ENCODE measurements around the gene SLC38A10.
A peak's percentile ranks its signal among the peaks of the same experiment; 100 is the strongest.

The SLC38A10 gene

DNA sequence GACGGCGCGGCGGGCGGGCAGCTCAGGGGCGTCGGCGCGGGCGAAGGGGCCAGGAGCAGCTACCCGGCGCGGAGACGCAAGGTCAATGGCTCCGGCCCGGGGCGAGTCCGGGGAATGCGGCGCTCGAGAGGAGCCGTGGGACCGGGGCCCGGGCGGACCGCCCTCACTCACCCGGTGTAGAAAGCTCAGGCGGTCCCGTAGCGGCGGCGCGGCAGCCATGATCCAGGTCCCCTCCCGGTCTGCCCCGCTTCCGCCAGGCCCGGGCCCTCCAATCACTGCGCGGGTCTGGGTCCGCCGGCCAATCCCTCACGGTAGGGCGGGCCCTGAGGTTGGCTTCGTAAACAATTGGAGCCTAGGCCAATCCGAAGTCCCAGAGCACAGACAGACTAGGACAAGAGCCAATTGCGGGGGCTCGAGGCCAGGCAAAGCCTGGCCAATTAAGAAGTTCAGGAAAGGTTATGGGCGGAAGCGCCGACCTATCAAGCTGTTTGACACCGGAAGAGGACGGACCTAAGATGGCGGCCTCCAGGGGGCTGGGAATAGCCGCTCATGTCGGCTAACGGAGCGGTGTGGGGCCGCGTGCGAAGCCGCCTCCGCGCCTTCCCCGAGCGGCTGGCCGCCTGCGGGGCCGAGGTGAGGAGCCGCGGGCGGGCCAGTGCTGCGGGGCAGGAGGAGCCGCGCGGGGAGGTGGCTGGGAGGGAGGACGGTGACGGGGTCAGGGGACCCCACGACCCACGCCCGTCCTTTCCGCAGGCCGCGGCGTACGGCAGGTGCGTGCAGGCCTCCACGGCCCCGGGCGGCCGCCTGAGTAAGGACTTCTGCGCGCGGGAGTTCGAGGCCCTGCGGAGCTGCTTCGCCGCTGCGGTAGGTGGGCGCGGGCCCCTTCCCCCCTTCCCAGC is 56.0 kb downstream of the SLC38A10 start, which contains the start of the genes NDUFAF8 and TEPSIN:
Gene NDUFAF8, plus strand, starts transcription at position 504 of the 899 bp plus-strand sequence. Its CDS starts 46 bp downstream, at position 550.
Gene TEPSIN, minus strand, starts transcription at position 241 of the 899 bp plus-strand sequence. Its CDS starts 22 bp downstream, at position 219.
- peak; percentile 98 to 99 (median 99) for DNase-seq

DNA sequence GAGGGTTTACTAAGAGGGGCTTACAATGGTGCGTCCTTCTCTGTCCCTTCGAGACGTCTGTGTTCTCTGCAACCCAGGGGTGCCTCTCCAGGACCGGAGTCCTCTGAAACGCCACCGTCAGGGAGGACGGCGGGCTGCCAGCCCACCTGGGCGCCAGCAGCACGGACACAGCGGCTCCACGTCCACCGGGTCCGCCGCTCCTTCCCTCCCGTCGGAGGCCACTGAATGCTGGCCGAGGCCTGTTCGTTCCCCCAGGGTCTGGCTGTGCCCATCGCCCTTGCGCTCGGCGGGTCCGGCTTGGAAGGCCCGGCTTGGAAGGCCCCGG is 56.7 kb downstream of the SLC38A10 start:
- no peak for DNase-seq

GRCh38 chr17:81237591-81238489 is 57.3 kb downstream of the SLC38A10 start:
- no peak for DNase-seq

DNA sequence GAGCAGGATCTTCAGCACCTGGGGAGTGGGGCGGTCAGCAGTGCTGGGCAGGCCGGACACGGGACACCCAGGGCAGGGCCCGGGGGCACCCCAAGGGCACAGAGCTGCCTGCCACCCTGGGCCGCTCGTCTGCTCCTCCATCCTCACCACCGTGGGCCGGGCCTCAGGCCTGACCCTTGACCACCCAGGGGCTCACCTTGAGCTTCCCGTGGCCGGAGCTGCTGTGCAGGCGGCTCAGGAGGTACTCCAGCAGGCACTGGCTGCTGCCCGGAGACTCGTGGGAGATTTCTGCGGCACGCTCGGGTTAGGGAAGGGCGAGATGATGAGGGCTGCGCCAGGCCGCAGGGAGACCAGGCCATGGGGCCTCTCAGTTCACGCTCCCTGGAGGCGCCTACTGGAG is 58.3 kb downstream of the SLC38A10 start:
- DNase-seq, result no peak

DNA sequence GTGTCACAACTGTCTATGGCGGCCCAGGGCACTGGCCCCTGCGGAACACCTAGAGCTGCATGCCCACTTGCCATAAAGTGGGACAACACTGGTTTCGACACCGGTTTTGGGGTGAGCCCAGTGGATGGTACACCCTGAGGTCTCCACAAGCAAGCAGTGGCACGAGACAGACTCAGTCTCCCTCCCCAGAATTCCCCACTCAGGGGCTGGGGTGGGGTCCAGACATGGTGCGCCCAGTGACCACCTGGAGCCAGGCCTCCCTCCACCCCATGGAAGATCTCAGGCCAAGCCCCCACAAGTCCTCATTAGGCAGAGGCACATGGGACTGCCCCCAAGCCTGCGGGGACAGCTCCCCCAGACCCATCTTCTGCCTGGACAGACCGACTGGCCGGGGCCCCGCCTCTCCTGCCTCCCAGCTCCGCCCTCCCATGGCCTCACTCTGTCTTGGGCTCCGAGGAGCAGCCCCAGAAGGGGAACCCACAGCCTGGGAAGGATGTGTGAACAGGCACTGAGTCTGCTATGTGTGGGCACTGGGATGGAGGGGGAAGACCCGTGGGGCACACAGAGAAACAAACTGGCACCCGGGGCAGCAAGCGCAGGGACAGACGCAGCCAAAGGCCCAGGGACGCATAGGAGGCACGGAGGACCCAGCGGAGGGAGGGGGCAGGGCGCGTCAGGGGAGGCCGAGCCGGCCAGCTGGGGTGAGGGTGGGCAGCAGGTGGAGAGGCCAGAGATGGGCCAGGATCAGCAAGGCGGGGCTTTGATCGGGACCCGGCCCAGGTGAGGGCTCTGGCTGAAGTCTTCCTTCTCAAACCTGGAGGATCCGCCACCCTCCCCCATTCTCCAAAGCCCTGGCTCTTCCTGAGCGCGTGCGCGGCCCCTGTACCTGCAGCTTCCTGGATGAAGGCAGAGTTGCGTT is 59.0 kb downstream of the SLC38A10 start:
- DNase-seq, result peak in 2 of 3 donors; percentile 36 to 47

- DNase-seq, result no peak
These were observed 59.9 kb downstream of the SLC38A10 start for GRCh38 chr17:81234940-81235821.

DNA sequence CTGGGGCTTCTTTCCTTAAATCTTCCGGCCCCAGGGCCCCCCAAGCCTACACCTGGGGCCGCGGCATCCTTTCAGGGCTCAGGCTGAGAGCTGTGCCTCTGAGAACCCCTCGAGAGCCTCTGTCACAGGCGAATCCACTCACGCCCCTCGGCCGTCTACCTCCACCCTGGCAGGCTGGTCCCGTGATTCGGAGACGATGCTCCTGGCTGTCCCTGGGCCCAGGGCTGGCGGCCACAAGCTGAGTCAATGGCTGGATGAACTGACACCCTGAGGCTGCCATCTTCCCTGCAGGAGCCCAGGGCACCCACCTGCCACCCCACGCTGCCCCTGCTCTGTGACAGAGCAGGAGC is 60.6 kb downstream of the SLC38A10 start:
- DNase-seq, result no peak

GRCh38 chr17:81233811-81234505 is 61.1 kb downstream of the SLC38A10 start:
- DNase-seq, result no peak

DNA sequence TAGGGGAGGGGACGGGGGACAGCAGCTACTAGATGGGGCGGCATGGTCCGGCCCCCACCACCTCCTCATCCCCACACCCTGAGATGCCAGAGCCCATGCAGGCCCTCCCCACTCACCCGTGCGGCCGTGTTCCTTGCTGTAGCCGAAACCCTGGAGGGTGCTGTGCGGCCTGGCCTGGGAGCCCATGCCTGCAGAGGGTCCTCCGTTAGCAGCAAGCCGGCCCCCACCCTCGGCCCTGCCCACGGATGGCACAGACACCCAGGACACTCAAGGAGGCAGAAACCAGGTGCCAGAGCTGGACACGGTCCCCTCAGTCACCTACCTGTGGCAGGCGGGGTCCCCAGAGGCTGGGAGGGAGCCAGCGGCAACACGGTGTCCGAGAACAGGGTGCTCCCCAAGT is 61.8 kb downstream of the SLC38A10 start:
- no peak for DNase-seq

- no peak for DNase-seq
These were observed 62.4 kb downstream of the SLC38A10 start for GRCh38 chr17:81232616-81233241.

- DNase-seq, result no peak
These were observed 63.1 kb downstream of the SLC38A10 start for GRCh38 chr17:81231766-81232581.

GRCh38 chr17:81231121-81231645 is 63.9 kb downstream of the SLC38A10 start:
- no peak for DNase-seq

GRCh38 chr17:81230043-81230820 is 64.9 kb downstream of the SLC38A10 start:
- peak in 2 of 3 donors; percentile 27 to 48 for DNase-seq

GRCh38 chr17:81229666-81229920 is 65.5 kb downstream of the SLC38A10 start:
- DNase-seq, result no peak

DNA sequence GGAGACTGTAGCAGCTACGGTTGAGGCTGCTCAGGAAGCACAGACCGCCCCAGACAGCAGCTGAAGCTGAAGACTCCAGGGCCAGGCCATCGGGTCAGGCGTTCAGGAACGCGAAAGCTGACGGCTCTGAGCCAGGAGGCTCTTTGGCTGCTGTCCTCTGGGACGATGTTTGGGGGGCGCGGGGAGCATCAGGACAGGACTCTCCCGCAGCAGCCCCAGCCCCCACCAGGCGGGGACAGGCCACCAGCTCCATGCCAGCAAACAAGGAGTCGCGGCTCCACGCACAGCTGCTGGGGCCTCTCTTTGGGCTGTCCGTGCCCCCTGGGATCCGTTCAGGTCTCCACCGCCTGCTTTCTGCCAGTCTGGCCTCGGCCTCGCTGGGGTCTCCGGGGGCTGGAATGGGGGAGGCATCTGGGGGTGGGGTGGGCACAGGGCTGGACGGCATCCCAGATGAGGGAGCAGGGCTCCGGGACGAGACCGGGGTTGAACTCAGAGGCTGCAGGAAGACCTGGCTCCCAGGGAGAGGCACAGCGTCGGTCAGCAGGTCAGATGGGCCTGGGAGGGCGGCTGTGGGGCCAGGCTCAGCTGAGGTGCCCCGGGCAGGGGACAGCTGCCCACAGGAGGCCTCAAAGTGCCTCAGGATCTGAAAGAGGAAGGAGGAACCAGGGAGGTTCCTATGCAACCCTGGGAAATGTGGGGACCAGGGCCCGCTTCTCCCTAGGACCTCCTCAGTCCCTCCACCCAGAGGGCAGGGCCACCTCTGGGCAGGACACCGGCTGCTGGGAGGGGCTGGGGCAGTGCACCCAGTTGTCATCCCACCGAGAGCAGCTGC is 66.1 kb downstream of the SLC38A10 start:
- DNase-seq, result peak in 1 of 3 donors; percentile 27

DNA sequence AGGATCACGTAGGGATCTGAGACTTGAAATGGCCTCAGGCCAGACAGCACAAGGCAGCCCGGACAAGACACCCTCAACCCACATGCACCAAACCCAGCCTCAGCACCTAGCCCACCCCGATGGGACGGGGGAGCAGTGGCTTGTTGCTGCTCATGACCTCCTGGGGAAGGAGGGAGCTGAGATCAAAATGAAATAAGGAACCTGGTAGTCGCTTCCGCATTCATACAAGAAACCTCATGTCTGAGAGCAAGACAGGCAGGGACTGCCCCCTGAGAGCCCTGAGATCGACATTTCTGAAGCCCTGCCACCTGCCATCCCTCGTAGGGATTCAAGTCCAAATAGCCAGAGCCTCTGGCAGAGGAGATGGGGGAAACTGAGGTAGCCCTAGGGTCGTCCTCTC is 66.7 kb downstream of the SLC38A10 start:
- DNase-seq, result peak; percentile 69 to 77 (median 76)

- peak in 1 of 3 donors; percentile 22 for DNase-seq
These were observed 67.5 kb downstream of the SLC38A10 start for GRCh38 chr17:81227630-81228029.

DNA sequence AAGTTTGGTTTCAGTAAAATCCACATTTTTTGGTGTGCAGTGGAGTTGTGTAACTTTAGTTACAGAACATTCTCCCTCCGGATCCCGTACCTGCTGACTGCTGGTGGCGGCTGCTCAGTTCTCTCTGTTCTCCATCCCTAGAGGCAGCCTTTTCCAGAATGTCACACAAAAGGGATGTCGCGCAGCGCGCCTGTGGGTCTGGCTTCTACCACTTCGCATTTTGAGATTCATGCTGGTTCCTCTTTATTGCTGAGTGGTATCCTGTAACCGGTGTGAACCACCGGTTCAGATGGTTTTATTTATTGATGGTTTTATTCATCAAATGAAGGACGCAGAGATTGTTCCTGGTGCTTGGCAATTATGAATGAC is 71.4 kb downstream of the SLC38A10 start:
- peak; percentile 42 to 60 (median 56) for DNase-seq

All from suppressor macrophage treated with lipopolysaccharide for 1 hour (primary cell).